Activated T-helper 1 cell treated with anti-CD3 and anti-CD28 coated beads, Interleukin-12 subunit alpha, Interleukin-12 subunit beta, Interleukin-2, Interleukin-4 antibody, amounts not matched to agents 30 ng/mL and 10 ng/mL and 1 ng/mL, durations not matched to agents 14 hours and 24 hours and 36 hours (primary cell): ENCODE data around the gene EPC1. TPM values are rescaled to one million over a fixed set of nuclear protein-coding genes. Genes with fewer than 3 reads are reported as not detected.
A peak's percentile ranks its signal among the peaks of the same experiment; 100 is the strongest.

Source experiments
- DNase-seq: peaks from one replicate; pipeline ENCODE4 v3.0.0; 2021; ENCODE audit warnings: low spot score
- H3K27ac Mint-ChIP-seq: one replicate; pipeline ENCODE4 v1.8.0; 2021; ENCODE audit warnings: mild to moderate bottlenecking, mixed read lengths
- H3K27me3 Mint-ChIP-seq: one replicate; pipeline ENCODE4 v1.8.0; 2022; ENCODE audit warnings: mild to moderate bottlenecking, moderate library complexity, mixed read lengths; ENCODE audit not compliant: insufficient read depth
- H3K36me3 Mint-ChIP-seq: one replicate; pipeline ENCODE4 v1.8.0; 2021; ENCODE audit warnings: low read depth, mixed read lengths
- H3K4me1 Mint-ChIP-seq: one replicate; pipeline ENCODE4 v1.8.0; 2021; ENCODE audit warnings: low read depth, mixed read lengths
- H3K4me3 Mint-ChIP-seq: one replicate; pipeline ENCODE4 v1.8.0; 2021; ENCODE audit warnings: mild to moderate bottlenecking, moderate library complexity, mixed read lengths
- H3K9me3 Mint-ChIP-seq: one replicate; pipeline ENCODE4 v1.8.0; 2021; ENCODE audit warnings: mixed read lengths
- intact Hi-C: fragments of 100-400 bp; cut with micrococcal nuclease; formaldehyde crosslinking; loops from one replicate; pipeline ENCODE4 v1.15.1; 2024
- total RNA-seq: library from RNA; stranded (reverse); gene quantifications from 2 replicates; pipeline ENCODE4 v1.2.3, GENCODE V29; 2022

Gene EPC1
- total RNA-seq, 1 donor from 2014 or later, result 37.8 TPM

DNA sequence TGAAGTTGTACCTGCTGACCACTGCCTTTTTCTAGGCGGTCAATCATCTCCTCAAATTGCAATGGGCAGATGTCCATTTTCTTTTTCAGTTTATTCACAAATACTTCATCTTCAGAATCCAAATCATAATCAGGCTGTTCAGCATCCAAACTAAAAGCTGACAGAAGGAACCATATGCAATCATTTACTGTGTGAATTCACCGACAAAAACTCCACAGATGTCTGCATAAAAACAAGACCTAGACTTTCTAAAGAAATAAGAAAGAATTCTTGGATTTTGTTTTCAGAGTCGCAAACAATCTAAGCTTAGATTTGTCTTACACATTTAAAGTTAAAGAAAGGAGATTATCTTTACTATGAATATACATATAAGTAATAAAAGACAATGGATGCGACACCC, 53.4 kb downstream of the EPC1 start:
- Mint-ChIP-seq H3K27ac (no peak overlapping the region), H3K4me1 (peaks cover 16% of the 10 kb centered on the region), H3K27me3 (no peaks in the 10 kb centered on the region), H3K9me3 (no peaks in the 10 kb centered on the region), H3K4me3 (no peak overlapping the region), H3K36me3 (peaks cover 7% of the 10 kb centered on the region)
- intact Hi-C loops, result loop anchor here (2.0 kb wide), 1 partner anchor 13 kb away; no protein-coding TSS in a partner anchor
- no peak for DNase-seq

DNA sequence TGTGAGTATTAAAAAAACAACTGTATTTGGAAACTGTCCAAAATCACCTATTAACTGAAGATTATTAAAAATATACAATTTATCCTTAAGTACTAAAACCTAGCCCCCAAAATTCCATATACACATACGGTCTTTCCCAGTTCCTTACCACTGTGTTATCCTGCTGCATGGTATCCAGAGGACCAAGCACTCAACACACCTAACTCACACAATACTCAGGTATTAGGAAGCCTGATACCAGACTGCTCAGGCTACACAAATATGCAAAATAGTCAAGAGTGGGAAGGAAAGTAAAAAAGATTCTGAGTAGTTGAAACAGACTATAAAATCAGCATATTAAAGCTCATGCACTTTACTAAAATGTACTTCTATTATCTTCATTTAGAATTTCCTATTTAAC, 67.2 kb downstream of the EPC1 start:
- intact Hi-C loops, result no loop called here
- no peak overlapping the region for H3K4me3 Mint-ChIP-seq
- H3K27ac Mint-ChIP-seq, result no peak overlapping the region
- H3K36me3 Mint-ChIP-seq, result peaks cover 20% of the 10 kb centered on the region
- H3K27me3 Mint-ChIP-seq, result no peaks in the 10 kb centered on the region
- peaks cover 9% of the 10 kb centered on the region for H3K4me1 Mint-ChIP-seq
- no peaks in the 10 kb centered on the region for H3K9me3 Mint-ChIP-seq
- no peak for DNase-seq

DNA sequence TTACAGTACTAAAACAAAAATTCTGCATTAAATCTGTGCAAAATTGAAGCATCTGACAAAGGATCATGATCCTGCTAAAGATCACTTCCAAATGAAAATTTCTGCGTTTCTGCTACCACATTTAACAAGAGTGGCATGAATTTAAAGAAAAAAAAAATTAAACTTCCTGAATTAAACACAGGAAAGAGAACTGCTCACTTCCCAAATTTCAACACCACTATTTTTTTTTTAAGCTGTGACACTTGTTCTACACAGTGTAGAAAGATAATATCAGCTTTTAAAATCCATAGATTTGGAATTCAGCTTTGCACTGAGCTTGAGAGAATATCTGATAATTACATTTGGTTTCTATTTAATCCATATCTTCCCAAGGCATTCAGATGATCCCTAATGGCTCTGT, 73.6 kb downstream of the EPC1 start:
- no peaks in the 10 kb centered on the region for H3K9me3 Mint-ChIP-seq
- H3K27me3 Mint-ChIP-seq, result no peaks in the 10 kb centered on the region
- no peak overlapping the region for H3K27ac Mint-ChIP-seq
- no peak for DNase-seq
- peaks cover 33% of the 10 kb centered on the region for H3K36me3 Mint-ChIP-seq
- no peak overlapping the region for H3K4me3 Mint-ChIP-seq
- peaks cover 4% of the 10 kb centered on the region for H3K4me1 Mint-ChIP-seq
- intact Hi-C loops, result no loop called here

DNA sequence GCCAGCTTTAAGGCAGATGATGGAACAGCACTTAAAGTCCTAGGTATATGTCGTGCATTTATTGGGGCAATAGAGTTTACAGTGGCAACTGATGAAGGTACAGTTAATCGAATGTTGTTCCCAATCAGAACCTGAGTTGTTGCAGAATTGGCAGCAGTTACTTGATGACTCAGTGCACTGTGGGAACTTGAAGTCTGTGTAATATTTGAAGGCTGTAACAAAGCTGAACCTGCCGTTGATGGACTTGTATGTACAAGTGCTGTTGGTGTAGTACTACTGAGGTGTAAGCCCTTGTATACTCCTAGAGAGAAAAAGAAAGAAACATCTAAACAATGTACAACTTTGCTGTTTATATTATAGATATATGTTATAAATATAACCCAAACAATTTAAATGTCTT, 75.3 kb downstream of the EPC1 start:
- Mint-ChIP-seq H3K4me3 (no peak overlapping the region), H3K9me3 (no peaks in the 10 kb centered on the region), H3K36me3 (peaks cover 40% of the 10 kb centered on the region), H3K4me1 (no peaks in the 10 kb centered on the region), H3K27ac (no peak overlapping the region), H3K27me3 (no peaks in the 10 kb centered on the region)
- intact Hi-C loops, result no loop called here
- no peak for DNase-seq

DNA sequence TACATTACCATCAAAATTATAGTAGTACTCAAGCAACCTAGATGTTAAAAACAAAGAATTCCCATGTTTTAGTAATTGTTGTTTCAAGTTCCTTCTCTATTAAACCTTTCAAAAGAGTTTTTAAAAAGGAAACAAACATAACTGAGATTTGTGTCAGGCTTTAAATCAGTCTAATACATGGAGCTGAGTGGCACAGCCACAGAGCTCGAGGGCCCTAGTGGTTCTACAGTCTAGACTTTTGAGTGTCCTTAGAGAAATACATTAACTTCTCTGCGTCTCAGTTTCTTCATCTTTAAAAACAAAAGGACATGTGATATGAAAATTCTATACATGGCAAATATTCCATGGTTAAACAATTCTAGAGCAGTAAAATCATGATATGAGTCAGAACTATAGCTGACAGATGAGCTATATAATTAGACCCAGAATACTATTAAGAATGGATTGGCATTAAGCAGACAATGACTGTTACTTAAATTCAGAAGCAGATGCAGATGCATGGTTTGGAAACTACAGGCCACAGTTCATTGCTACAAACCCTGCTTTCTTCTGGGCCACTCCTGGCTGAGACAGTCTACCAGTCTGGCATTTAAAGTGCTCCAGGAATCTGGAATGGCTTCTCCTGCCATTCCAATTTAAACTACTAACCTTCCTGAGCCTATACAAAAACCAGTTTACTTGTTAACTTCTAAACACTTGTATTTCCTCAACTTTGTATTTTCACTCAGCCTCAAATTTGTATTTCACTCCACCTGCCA, 77.4 kb downstream of the EPC1 start:
- Mint-ChIP-seq H3K27ac (no peak overlapping the region), H3K27me3 (no peaks in the 10 kb centered on the region)

DNA sequence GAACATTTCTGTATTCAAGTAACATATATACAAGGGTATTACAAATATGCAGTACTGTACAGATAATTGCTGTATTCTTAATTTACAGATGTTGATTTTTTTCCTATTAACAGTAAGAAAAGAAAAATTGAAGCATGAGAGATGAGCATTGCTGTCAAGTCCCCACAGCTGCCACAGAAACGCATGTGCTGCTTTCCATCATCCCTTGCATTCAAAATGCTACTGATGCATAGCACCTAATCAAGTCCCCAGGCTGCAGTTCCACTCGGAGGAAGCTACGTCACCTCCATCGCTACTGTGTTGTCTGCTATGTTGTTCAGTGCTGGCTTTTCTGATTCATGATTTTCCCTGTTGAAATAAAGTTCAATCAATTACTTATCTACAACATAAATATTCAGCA, 78.2 kb downstream of the EPC1 start:
- Mint-ChIP-seq H3K4me3 (no peak overlapping the region), H3K36me3 (peaks cover 40% of the 10 kb centered on the region), H3K27ac (no peak overlapping the region), H3K4me1 (no peaks in the 10 kb centered on the region), H3K27me3 (no peaks in the 10 kb centered on the region), H3K9me3 (no peaks in the 10 kb centered on the region)
- no peak for DNase-seq
- intact Hi-C loops, result no loop called here

More for the DNA sequence above, 77.4 kb downstream of the EPC1 start:
- H3K4me1 Mint-ChIP-seq, result no peaks in the 10 kb centered on the region
- H3K4me3 Mint-ChIP-seq, result no peak overlapping the region
- H3K9me3 Mint-ChIP-seq, result no peaks in the 10 kb centered on the region
- intact Hi-C loops, result no loop called here
- DNase-seq, result no peak
- H3K36me3 Mint-ChIP-seq, result peaks cover 40% of the 10 kb centered on the region

DNA sequence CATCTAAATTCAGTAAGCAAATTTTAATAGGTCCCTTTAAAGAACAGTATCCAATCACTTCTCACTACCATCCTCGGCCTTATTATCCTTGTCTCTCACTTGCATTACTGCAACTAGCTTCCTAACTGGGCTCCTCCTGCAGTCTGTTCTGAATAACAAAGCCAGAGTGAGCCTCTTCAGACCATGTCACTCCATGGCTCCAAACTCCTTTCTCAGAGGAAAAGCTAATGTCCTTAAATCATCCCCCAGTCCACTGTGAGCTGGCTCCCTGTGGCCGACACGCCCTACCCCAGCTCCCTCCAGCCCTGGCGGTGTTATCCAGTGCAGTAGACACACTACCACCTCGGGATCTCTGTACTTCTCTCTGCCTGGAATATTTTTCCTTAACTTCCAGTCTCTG, 80.0 kb downstream of the EPC1 start:
- H3K4me3 Mint-ChIP-seq, result no peak overlapping the region
- no peaks in the 10 kb centered on the region for H3K27me3 Mint-ChIP-seq
- no peaks in the 10 kb centered on the region for H3K9me3 Mint-ChIP-seq
- intact Hi-C loops, result no loop called here
- H3K4me1 Mint-ChIP-seq, result peaks cover 9% of the 10 kb centered on the region
- no peak overlapping the region for H3K27ac Mint-ChIP-seq
- H3K36me3 Mint-ChIP-seq, result peaks cover 34% of the 10 kb centered on the region
- no peak for DNase-seq

DNA sequence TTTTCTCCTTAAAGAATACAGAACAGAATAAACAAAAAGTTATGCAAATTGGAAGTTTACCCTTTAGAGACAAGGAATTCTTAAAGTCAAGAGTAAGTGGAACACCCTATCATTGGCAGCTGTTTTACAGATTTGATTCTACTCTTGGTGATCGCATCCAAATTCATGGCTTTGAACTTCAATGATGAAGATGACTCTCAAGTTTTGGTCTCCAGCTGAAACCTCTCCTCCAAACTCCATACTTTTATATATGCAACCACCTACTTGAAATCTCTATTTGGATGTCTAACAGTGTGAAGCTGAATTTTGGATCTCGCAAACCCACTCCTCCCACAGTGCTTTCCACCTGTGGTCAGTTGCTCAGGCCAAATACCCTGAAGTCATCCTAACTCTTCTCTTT, 80.4 kb downstream of the EPC1 start:
- no peak for DNase-seq
- no peaks in the 10 kb centered on the region for H3K9me3 Mint-ChIP-seq
- no peaks in the 10 kb centered on the region for H3K27me3 Mint-ChIP-seq
- H3K27ac Mint-ChIP-seq, result no peak overlapping the region
- peaks cover 30% of the 10 kb centered on the region for H3K36me3 Mint-ChIP-seq
- intact Hi-C loops, result no loop called here
- peaks cover 9% of the 10 kb centered on the region for H3K4me1 Mint-ChIP-seq
- no peak overlapping the region for H3K4me3 Mint-ChIP-seq

DNA sequence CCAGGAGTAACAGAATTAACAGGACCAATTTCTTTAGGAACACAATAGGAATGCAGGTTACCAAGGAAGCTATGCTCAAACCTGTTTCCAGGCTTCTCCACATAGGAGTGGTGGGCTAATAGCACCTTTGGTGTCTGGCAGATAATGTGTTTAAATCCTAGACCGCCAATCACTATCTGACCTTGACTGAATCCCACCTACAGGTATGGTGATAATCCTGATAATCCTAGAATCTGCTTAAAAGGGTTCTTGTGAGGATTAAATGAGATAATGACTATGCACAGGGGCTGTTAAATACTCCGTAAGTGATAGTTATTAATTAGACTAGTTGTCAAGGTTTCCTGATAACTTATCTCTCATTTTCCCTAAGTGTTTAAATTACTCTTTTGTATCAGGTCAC, 81.2 kb downstream of the EPC1 start:
- DNase-seq, result no peak
- H3K27ac Mint-ChIP-seq, result no peak overlapping the region

DNA sequence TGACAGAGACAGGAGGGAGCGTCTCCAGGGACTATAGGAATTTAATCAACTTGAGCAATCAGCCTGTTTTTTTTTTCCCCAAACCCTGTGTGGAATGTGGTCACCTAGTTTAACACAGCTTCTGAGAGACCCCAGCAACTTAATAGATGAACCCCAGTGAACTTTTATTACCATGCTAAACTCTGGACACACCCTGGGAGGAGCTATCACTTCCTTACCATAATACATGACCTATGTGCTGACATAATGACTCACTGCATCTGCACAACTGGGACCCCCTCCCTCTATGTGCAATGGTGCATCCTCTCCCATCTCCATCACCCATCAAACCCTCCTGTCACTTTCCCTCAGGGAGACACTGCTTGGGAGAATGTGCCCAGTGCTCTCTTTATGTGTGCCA, 83.7 kb downstream of the EPC1 start:
- Mint-ChIP-seq H3K9me3 (no peaks in the 10 kb centered on the region), H3K27me3 (no peaks in the 10 kb centered on the region), H3K4me3 (no peak overlapping the region), H3K36me3 (peaks cover 9% of the 10 kb centered on the region), H3K4me1 (peaks cover 9% of the 10 kb centered on the region), H3K27ac (no peak overlapping the region)
- intact Hi-C loops, result no loop called here
- no peak for DNase-seq

More for the DNA sequence above, 81.2 kb downstream of the EPC1 start:
- Mint-ChIP-seq H3K9me3 (no peaks in the 10 kb centered on the region), H3K4me1 (peaks cover 9% of the 10 kb centered on the region), H3K36me3 (peaks cover 25% of the 10 kb centered on the region), H3K27me3 (no peaks in the 10 kb centered on the region), H3K4me3 (no peak overlapping the region)
- intact Hi-C loops, result no loop called here

DNA sequence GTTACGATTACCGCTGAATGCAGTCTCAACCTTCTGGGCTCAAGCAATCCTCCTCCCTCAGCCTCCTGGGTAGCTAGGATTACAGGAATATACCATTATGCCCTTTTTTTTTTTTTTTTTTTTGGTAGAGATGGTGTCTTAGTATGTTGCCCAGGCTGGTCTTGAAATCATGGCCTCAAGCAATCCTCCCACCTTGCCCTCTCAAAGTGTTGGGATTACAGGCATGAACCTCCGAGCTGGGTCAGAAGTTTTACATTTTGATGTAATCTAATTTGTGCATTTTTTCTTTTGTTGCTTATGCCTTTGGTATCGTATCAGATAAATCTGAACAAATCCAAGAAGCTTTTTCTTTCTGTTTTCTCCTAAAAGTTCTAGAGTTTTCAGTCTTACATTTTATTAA, 87.4 kb downstream of the EPC1 start:
- DNase-seq, result no peak
- Mint-ChIP-seq H3K9me3 (no peaks in the 10 kb centered on the region), H3K27me3 (no peaks in the 10 kb centered on the region), H3K36me3 (no peaks in the 10 kb centered on the region), H3K27ac (no peak overlapping the region), H3K4me3 (no peak overlapping the region), H3K4me1 (peaks cover 17% of the 10 kb centered on the region)
- intact Hi-C loops, result loop anchor here (5.0 kb wide), 1 partner anchor 38 kb away; no protein-coding TSS in a partner anchor

DNA sequence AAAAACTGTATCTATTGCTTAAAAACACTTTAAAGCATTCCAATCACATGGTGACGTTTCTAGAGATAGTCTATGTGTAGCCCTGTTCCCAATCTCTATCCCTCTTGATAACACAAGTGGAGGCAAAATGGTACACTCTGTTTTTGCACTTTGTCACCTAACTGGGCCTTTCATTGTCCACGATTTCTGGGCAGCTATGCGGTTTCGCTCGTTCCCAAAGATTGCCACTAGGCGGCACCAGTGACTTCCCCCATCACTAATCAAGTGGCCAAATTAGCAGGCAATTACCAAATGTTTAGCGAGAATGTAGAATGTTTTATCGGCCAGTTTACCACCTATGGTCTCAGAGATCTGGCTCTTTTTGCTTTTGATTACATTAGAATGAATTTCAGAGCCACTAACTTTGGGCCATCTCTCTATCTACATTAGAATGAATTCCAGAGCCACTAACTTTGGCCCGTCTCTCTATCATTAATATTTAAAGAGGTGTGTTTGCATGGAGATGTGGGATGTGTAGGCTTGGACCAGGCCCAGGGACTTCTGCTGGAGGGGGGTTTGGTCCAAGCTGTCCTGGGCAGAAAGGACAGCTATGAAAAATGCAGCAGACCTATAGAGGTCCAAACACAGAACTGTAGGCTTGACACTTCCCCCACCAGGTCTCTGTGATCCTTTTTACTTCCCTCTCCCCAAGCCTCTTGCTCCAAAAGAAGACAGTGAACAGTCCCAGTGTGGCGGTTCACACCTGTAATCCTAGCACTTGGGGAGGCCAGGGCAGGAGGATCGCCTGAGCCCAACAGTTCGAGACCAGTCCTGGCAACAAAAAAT, 90.1 kb downstream of the EPC1 start:
- peak; percentile 48 for DNase-seq
- Mint-ChIP-seq H3K9me3 (no peaks in the 10 kb centered on the region), H3K4me1 (peaks cover 17% of the 10 kb centered on the region), H3K4me3 (no peak overlapping the region), H3K27me3 (no peaks in the 10 kb centered on the region), H3K27ac (peak overlapping the region; percentile 66), H3K36me3 (no peaks in the 10 kb centered on the region)
- intact Hi-C loops, result loop anchor here (1.0 to 5.0 kb wide), 3 partner anchors 40 to 111 kb away; no protein-coding TSS in a partner anchor

DNA sequence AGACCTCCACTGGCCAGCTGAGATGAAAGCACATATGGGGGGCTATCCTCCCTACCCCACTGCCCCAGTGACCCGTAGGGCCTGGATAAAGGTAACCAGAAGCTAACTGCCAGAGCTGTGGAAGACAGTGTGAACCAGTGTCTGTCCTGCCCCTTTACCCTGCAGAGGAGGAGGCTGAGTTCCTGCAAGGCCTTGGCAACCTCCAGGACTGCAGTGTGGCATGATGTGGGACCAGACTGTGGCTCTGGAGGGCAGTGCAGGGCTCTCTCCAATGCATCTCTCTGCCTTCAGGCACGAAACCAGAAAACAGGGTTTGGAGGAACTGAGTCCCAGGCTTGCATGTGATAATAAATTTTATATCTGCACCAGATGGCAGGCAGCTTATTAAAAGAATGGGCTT, 93.1 kb downstream of the EPC1 start:
- H3K27me3 Mint-ChIP-seq, result no peaks in the 10 kb centered on the region
- no peaks in the 10 kb centered on the region for H3K36me3 Mint-ChIP-seq
- no peaks in the 10 kb centered on the region for H3K9me3 Mint-ChIP-seq
- no peak for DNase-seq
- H3K27ac Mint-ChIP-seq, result no peak overlapping the region
- no peak overlapping the region for H3K4me3 Mint-ChIP-seq
- intact Hi-C loops, result loop anchor here (5.0 kb wide), 1 partner anchor 193 kb away; the partner anchor contains the start of gene CCDC7
- H3K4me1 Mint-ChIP-seq, result peaks cover 29% of the 10 kb centered on the region
